Adipocyte (in vitro differentiated cells): Measurements from ENCODE around the gene ATAD3A.

Experiments used
- DNase-seq: peaks from one replicate; pipeline ENCODE4 v3.0.0-alpha.2; 2015; ENCODE audit warnings: low read depth
- H3K27me3 ChIP-seq: replicated peaks from 2 replicates; pipeline ENCODE4 v1.7.0; 2013; ENCODE audit warnings: mild to moderate bottlenecking, low read length, moderate library complexity; ENCODE audit not compliant: control insufficient read depth, insufficient read depth
- H3K36me3 ChIP-seq: 2 replicates; pipeline ENCODE4 v1.7.0; 2013; ENCODE audit warnings: low read length, mild to moderate bottlenecking, moderate library complexity; ENCODE audit not compliant: control insufficient read depth, insufficient read depth, severe bottlenecking
- H3K4me1 ChIP-seq: 2 replicates; pipeline ENCODE4 v1.7.0; 2013; ENCODE audit warnings: mild to moderate bottlenecking, low read length, moderate library complexity; ENCODE audit not compliant: control insufficient read depth, insufficient read depth
- H3K4me3 ChIP-seq: 2 replicates; pipeline ENCODE4 v1.7.0; 2013; ENCODE audit warnings: mild to moderate bottlenecking, low read length, moderate library complexity
- H3K9ac ChIP-seq: 2 replicates; pipeline ENCODE4 v1.7.0; 2013; ENCODE audit warnings: mild to moderate bottlenecking, low read length, moderate library complexity
- H3K9me3 ChIP-seq: 2 replicates; pipeline ENCODE4 v1.7.0; 2013; ENCODE audit warnings: mild to moderate bottlenecking, low read length, moderate library complexity; ENCODE audit not compliant: control insufficient read depth

ATAD3A gene

GRCh38 chr1:1562556-1563195 lies 50.7 kb downstream of the ATAD3A start:
- H3K27me3 ChIP-seq, result no peaks in the 10 kb centered on the region
- no peak overlapping the region for H3K9ac ChIP-seq
- H3K36me3 ChIP-seq, result peaks cover 44% of the 10 kb centered on the region
- no peak overlapping the region for H3K4me3 ChIP-seq
- DNase-seq, result no peak
- H3K9me3 ChIP-seq, result no peaks in the 10 kb centered on the region
- H3K4me1 ChIP-seq, result peaks cover 41% of the 10 kb centered on the region

GRCh38 chr1:1563688-1564087 lies 51.7 kb downstream of the ATAD3A start:
- Histone ChIP-seq H3K9me3 (no peaks in the 10 kb centered on the region), H3K27me3 (no peaks in the 10 kb centered on the region), H3K36me3 (peaks cover 44% of the 10 kb centered on the region), H3K4me1 (peaks cover 48% of the 10 kb centered on the region), H3K9ac (no peak overlapping the region), H3K4me3 (no peak overlapping the region)
- no peak for DNase-seq

- DNase-seq, result no peak
- Histone ChIP-seq H3K4me1 (peaks cover 51% of the 10 kb centered on the region), H3K27me3 (no peaks in the 10 kb centered on the region), H3K36me3 (peaks cover 44% of the 10 kb centered on the region), H3K9me3 (no peaks in the 10 kb centered on the region), H3K9ac (peak overlapping the region; percentile 64), H3K4me3 (no peak overlapping the region)
Observed at GRCh38 chr1:1564268-1564667, 52.3 kb downstream of the ATAD3A start.

- Histone ChIP-seq H3K27me3 (no peaks in the 10 kb centered on the region), H3K36me3 (peaks cover 49% of the 10 kb centered on the region), H3K9ac (peak overlapping the region; percentile 64), H3K4me3 (peak overlapping the region; percentile 30), H3K4me1 (peaks cover 53% of the 10 kb centered on the region), H3K9me3 (no peaks in the 10 kb centered on the region)
- DNase-seq, result peak; percentile 13
Observed at GRCh38 chr1:1565340-1565739, 53.4 kb downstream of the ATAD3A start.

- Histone ChIP-seq H3K36me3 (peaks cover 33% of the 10 kb centered on the region), H3K27me3 (no peaks in the 10 kb centered on the region), H3K4me1 (peaks cover 54% of the 10 kb centered on the region), H3K9me3 (no peaks in the 10 kb centered on the region), H3K9ac (no peak overlapping the region), H3K4me3 (no peak overlapping the region)
- no peak for DNase-seq
Observed at GRCh38 chr1:1567152-1567875, 55.4 kb downstream of the ATAD3A start.

GRCh38 chr1:1567891-1568291 lies 55.9 kb downstream of the ATAD3A start:
- Histone ChIP-seq H3K9ac (no peak overlapping the region), H3K9me3 (no peaks in the 10 kb centered on the region), H3K4me3 (no peak overlapping the region), H3K27me3 (no peaks in the 10 kb centered on the region), H3K36me3 (peaks cover 28% of the 10 kb centered on the region), H3K4me1 (peaks cover 54% of the 10 kb centered on the region)
- no peak for DNase-seq

GRCh38 chr1:1569341-1569740 lies 57.4 kb downstream of the ATAD3A start:
- Histone ChIP-seq H3K9me3 (no peaks in the 10 kb centered on the region), H3K4me3 (no peak overlapping the region), H3K27me3 (no peaks in the 10 kb centered on the region), H3K4me1 (peaks cover 55% of the 10 kb centered on the region), H3K36me3 (peaks cover 14% of the 10 kb centered on the region), H3K9ac (no peak overlapping the region)
- DNase-seq, result no peak

- peaks cover 6% of the 10 kb centered on the region for H3K27me3 ChIP-seq
- no peaks in the 10 kb centered on the region for H3K9me3 ChIP-seq
- peak; percentile 89 for DNase-seq
Observed at GRCh38 chr1:1573843-1574720, 62.1 kb downstream of the ATAD3A start.

GRCh38 chr1:1574721-1575537 lies 63.0 kb downstream of the ATAD3A start, which contains the start of gene SSU72:
SSU72 (minus strand) TSS chr1:1574863; CDS start chr1:1574557, 306 bp downstream.
- Histone ChIP-seq H3K27me3 (peaks cover 6% of the 10 kb centered on the region), H3K4me1 (peaks cover 18% of the 10 kb centered on the region), H3K9me3 (no peaks in the 10 kb centered on the region), H3K9ac (peak within 1 kb of the TSS; percentile 98), H3K36me3 (peaks cover 7% of the 10 kb centered on the region), H3K4me3 (peak within 1 kb of the TSS; percentile 96)
- DNase-seq, result peak; percentile 95

More at GRCh38 chr1:1573843-1574720, 62.1 kb downstream of the ATAD3A start:
- Histone ChIP-seq H3K4me3 (peak overlapping the region; percentile 96), H3K9ac (peak overlapping the region; percentile 98), H3K36me3 (peaks cover 9% of the 10 kb centered on the region), H3K4me1 (peaks cover 26% of the 10 kb centered on the region)

GRCh38 chr1:1577367-1578011 lies 65.5 kb downstream of the ATAD3A start:
- H3K9ac ChIP-seq, result no peak overlapping the region

More at GRCh38 chr1:1577367-1578011, 65.5 kb downstream of the ATAD3A start:
- no peak overlapping the region for H3K4me3 ChIP-seq
- peaks cover 21% of the 10 kb centered on the region for H3K27me3 ChIP-seq
- no peak for DNase-seq
- no peaks in the 10 kb centered on the region for H3K36me3 ChIP-seq
- no peaks in the 10 kb centered on the region for H3K9me3 ChIP-seq
- H3K4me1 ChIP-seq, result peaks cover 14% of the 10 kb centered on the region
